ENCODE measurements around the gene CDKN2A.

CDKN2A gene

GRCh38 chr9:22005702-22006606, 11.8 kb upstream of the CDKN2A start:
- DNase-seq (ENCODE audit: low read depth): no peak

DNA sequence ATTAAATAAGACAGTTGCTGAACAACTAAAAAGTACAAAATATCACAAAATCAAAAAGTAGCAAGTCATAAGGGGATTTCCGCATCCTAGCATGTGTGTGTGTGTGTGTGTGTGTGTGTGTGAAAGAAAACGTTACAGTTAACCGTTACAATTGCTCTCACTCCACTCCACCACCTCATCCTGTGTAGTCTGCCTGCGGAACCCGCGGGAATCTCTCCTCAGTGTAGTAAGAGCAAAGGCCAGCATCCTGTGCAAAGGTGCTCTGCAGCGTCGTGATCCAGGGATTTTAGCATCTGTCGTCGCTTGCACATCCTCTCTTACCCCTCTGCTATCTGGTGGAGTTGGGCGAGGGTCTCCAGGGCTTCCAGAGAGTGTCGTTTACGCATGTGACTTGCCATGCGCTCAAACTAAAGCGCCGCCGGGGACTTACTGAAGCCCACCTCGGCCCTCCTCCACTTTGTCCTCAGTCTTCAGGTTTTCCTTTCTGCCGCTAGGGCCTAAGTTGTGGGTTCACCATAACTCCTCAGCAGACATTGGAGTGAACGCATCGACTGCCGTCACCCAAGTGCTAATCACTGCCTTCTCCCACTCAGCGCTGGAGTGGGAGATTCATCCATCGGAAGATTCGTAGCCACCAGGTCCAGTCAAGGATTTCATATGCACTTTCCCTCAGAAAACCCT, 11.0 kb upstream of the CDKN2A start:
- DNase-seq (ENCODE audit: low read depth): no peak

DNA sequence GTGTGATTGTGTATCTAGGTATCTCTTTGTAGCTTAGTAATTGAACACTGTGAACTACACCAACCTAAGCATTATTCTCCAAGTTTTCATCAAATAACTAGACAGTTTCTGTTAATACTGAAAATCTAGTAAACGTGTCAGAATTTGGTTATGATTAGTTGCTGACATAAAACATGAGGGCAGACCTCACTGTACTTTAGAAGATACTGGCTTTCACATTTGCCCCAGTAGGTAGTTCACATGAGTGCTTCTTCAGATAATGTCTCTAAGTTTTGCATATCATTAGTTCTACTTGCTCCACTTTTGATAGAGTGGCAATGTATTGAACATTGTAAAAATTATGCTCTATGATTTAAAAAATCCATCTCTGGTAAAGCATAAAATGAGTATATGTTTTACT, 7.8 kb upstream of the CDKN2A start:
- no peak for DNase-seq (ENCODE audit: low read depth)

DNA sequence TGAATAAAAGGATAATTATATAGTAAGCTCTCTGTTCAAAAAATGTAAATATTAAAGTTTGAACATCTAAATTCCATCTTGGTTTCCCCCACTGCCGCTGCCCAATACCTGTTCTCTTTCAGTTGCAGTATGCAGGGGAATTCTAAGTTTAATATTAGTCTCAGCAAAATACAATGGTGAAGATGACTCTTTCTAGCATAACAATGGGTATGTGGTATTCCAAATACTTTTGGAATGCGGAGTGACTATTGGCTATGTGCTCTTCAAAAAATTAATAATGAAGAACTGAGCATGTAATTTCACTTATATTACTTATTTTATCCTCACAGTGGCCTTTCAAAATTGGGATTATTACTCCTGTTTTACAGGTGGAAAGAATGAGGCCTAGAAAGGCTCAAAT, 3.8 kb upstream of the CDKN2A start:
- DNase-seq (ENCODE audit: low read depth): no peak

DNA sequence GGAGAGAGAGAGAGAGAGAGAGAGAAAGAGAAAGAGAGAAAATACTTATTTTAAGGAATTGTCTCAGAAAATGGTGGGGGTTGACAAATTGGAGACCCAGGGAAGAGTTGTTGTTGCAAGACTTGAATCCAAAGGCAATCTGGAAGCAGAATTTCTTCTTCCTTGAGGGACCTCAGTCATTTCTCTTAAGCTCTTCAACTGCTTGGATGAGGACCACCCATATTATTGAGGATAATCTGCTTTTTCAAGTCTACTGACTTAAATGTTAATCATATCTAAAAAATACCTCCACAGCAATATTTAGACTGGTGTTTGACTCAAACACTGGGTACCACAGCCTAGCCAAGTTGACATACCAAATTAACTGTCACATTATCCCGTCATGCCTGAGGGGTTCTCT, 3.3 kb upstream of the CDKN2A start:
- DNase-seq (ENCODE audit: low read depth): no peak

DNA sequence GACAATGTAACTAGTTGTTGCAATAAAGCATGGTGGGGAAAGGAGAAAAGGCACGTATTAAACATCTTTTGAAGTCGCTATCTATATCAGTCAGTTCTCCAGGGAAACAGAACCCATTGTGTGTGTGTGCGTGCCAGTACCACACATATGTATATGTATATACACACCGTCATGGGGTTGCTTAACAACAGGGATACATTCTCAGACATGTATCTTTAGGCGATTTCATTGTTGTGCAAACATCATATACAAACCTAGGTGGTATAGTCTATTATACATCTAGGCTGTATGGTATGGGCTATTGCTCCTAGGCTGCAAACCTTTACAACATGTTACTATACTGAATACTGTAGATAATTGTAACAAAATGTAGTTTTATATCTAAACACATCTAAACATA, 2.7 kb upstream of the CDKN2A start:
- no peak for DNase-seq (ENCODE audit: low read depth)

DNA sequence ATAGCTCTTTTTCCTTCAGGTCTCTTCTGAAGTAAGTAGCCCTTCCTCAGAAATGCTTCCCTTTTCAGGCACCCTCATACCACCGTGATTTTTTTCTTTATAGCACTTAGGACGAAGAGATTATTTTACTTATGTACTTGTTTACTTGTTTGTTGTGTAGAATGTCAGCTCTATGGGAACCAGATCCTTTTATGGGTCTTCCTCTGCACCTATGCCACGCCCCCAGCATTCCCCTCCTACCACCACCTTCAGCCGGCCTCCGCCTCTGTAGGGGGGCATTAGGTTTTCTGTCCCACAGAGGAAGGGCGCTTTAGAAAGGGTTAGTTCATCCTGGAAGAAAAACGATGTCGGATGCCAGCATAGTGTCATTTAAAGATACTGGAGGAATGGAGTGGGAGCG, 2.2 kb upstream of the CDKN2A start:
- DNase-seq (ENCODE audit: low read depth): no peak

- DNase-seq (ENCODE audit: low read depth): peak; percentile 65
Measured at GRCh38 chr9:21995666-21996398, 1.6 kb upstream of the CDKN2A start.

- DNase-seq (ENCODE audit: low read depth): peak; percentile 85
Measured at GRCh38 chr9:21995006-21995665, 944 bp upstream of the CDKN2A start.

GRCh38 chr9:21994556-21995005, 389 bp upstream of the CDKN2A start, which contains the start of gene CDKN2B-AS1:
TSS of gene CDKN2B-AS1 (plus strand) at chr9:21994791.
- peak; percentile 75 for DNase-seq (ENCODE audit: low read depth)

DNA sequence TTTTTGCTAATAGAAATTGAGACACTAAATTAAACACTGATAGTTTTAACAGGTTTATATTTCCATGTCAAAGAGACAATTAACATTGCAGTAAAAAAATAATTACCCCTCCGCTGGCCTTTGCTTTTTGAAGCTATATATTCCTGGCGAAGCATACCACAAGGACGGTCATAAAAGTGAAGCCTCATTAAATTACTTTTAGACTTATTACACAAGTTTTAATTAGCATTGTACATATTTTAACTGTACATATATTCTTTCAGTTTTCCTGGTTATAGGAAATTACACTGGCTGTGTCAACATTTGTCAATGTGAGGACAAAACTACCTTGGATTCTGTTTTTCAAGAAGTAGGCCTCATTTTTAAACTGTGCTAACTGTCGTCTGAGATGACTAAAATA, 1.2 kb downstream of the CDKN2A start:
- no peak for DNase-seq (ENCODE audit: low read depth)

DNA sequence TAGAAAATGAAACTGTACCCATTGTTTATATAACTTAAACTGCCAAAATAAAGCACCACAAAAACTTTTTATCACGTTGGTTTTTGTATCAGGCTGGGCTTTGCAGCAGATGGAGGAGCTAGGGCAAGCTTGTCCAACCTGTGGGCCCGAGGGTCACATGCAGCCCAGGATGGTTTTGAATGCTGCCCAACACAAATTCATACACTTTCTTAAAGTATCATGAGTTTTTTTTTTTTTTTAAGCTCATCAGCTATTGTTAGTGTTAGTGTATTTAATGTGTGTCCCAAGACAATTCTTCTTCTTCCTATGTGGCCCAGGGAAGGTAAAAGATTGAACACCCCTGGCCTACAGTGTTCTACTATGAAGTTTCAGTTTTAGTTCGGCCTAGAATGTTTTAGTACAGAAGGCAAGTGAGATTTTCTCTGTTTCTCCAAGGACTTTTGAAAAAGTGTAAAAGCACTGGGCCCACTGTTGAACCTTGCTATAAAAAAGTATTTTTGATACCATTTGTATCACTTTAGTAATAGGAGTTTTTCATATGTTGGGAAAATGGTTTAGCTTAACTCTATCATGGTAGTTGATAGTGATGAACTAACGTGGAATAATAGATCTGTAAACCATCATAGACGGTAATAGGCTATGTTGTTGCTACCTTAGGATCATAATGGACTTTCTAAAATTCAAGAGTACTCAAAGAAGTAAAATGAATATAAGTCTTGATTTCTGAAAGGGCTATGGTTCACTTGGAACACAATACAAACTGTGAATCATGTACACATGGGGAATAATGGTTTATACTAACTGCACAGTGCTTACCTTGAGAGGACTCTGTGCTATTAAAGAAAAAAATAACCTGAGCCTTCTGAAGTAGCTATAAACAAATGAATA, 2.9 kb downstream of the CDKN2A start:
- no peak for DNase-seq (ENCODE audit: low read depth)

GRCh38 chr9:21989440-21990189, 4.6 kb downstream of the CDKN2A start:
- no peak for DNase-seq (ENCODE audit: low read depth)

DNA sequence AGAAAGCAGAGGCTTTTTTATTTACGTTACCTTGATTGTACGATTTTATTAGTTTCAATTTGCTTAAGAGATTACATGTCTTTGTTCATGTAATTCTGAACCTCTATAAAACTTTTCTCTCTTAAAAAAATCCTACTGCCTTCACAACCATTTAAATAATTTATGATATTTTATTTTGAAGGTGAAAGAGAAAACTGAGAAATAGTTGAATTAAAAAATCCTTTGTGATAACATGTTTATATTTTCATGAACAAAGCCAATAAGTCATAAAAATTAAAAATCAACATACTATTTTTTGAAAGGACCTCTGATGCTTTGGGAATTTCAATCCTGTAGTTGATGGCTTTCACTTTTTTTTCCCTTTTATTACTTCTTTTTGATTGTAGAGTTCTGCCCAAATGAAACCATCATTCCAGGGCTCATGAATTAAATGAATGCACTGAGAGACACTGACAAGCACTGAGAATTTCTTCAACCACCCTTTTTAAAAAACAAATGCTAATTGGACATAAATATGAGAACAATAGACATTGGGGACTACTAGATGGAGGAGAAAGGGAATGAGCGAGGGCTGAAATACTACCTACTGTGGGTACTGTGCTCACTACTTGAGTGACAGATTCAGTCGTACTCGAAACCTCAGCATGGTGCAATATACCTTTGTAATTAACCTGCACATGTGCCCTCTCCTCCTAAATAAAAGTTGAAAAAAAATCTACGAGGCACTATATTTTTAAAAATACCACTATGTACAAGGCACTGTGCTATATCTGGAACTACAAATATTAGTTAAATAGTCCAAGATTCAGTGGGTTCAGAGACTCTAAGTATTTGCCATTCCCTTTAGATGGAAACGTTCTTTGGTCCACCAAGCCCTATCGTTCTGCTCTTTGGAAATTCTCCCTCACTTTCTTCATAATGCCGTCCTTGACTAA, 5.9 kb downstream of the CDKN2A start:
- DNase-seq (ENCODE audit: low read depth): no peak

- DNase-seq (ENCODE audit: low read depth): no peak
Measured at GRCh38 chr9:21985964-21986667, 8.1 kb downstream of the CDKN2A start.

DNA sequence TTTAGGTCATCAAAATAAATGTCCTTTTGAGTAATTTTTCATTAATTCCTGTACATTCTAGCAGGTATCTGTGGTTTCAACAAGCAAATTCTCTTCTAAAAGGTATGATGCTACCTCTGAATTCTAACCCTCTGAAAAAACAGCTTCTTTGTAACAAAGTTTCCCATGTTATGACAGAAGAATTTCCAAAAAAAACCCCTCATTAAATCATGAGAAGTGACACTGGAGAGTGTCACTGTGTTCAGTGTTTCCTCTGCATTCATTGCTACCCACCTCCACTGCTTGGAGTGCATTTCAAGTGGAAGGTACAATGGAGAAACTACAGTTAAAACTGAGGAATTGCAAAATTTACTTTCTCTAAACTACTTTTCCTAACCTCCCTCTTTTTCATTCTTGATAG, 10.1 kb downstream of the CDKN2A start:
- no peak for DNase-seq (ENCODE audit: low read depth)

- DNase-seq (ENCODE audit: low read depth): no peak
Measured at GRCh38 chr9:21983561-21983935, 10.6 kb downstream of the CDKN2A start.

DNA sequence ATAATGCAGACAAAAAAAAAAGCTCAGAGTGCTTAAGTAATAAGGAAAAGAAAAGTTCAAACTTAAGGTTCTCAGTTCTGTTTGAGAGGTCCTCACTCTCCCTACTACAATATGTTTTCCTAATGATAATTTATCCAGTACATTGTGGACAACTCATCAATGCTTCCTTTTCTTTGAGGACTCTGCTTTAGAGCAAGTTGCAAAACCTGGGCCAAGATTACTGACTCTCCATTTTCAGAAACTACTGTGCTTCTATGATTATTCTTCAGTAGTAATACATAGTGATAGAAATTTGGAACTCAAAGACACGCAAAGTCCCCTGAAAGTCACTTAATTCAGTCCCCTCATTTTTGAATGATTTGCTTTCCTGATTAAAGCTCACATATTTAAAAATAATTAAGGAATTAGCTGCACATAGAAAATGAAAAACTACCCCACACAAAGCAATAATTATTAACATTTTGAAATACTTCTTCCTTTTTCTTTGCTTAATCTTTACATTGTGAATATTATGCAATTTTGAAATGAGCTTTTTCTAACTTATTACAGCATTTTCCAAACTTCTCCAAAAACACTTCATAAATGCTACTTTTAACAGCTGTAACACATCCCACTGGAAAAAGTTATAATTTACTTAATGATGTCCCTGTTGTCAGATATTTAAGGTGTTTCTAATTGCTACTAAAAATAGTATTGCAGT, 11.2 kb downstream of the CDKN2A start:
- DNase-seq (ENCODE audit: low read depth): no peak
